Amniotic epithelial cell (primary cell): ENCODE data around the gene SEPSECS.

Source experiments
- DNase-seq: peaks from one replicate; pipeline ENCODE4 v3.0.0-alpha.2; 2010; ENCODE audit warnings: low read depth

SEPSECS gene

DNA sequence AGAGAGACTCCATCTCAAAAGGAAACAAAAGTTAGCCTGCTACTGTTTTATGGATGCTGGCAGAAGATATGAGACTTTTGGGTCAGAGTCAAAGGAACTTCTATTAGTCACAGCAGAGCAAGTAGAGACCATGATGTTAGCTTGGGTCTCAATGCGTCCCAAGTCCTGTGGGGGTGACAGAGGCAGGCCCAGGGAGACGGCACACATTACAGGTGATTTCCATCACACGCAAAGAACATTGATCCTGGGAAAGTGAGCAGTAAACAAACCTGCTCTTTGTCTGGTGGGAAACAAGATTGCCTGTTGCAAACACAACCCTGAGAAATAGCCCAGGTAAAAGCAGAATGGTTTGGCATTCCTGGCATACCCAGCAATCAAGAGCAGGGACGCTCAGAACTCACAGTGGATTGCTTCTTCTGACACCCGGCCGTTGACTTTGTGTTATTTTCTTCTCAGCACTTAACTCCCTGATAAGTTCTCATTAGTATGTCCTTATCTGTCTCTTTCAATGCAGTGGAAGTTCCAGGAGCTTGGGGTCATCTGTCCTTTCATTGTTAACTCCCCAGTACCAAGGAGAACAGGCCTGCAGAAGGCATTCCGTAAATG, 78.3 kb downstream of the SEPSECS start:
- no peak for DNase-seq

- DNase-seq = no peak
Observed at GRCh38 chr4:25080571-25080970, 79.7 kb downstream of the SEPSECS start.

GRCh38 chr4:25078523-25078922, 81.7 kb downstream of the SEPSECS start:
- DNase-seq = no peak

GRCh38 chr4:25076625-25077398, 83.4 kb downstream of the SEPSECS start:
- no peak for DNase-seq

DNA sequence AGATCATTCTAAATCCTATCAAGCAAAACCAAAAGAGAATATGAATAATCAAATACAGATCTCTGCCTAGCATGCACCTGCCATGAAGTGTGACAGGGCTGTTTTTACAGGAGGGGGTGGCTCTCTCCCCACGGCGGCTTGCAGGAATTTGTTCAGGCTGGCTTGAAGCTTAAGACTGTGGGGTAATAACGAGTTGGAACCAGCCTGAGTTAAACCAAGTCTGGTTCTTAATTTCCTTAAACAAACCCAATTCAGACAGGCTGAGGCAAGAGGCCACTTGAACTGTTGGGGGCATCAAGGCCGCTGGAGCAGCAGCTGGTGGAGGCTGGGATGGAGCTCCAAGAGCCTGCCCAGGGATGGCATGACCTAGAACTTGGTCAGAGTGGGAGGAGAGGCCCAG, 84.4 kb downstream of the SEPSECS start:
- no peak for DNase-seq

DNA sequence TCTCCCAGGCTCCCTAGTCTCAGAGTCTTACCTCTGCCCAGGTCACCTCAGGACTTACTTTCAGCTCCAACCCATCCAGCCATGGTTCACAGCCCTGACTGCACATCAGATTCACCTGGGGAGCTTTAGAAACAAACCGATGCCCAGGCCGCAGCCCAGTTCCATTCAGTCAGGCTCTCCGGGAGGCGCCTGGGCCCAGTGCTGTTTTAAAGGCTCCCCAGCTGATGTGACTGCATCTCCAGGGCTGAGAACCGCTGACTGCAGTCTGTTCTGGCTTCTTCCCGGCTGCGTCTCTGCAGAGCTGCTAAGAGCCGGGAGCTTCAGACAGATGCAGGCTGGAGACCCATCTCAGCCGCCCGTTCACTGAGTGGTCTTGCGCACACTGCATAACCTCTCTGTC, 85.1 kb downstream of the SEPSECS start:
- DNase-seq = no peak

DNA sequence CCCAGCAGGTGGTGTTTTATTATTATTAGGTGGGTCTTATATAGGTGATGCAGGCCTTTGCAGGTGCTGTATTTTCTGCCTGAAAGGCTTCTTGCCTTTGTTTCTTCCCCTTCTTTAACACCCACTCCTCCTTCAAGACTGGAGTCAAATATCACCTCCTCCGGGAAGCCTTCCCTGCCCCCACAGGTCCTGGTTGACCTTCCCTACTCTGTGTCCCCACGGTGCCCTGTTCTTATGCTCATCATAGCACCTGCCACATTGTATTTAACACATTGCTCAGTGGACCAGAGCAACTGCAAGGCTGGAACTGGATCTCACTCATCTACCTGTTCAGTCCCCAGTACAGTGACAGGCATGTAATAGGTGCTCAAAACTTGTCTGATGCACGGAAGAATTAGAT, 89.7 kb downstream of the SEPSECS start:
- DNase-seq = no peak
